GDM1 (cell line): ENCODE data around the gene C12orf42.

Experiments
- DNase-seq: peaks from one replicate; lab custom pipeline; 2025; lab: John Stamatoyannopoulos, UW

The C12orf42 gene

GRCh38 chr12:103423516-103423910 is 72.3 kb downstream of the C12orf42 start:
- DNase-seq: no peak

GRCh38 chr12:103422746-103423515 is 72.8 kb downstream of the C12orf42 start:
- no peak for DNase-seq

- no peak for DNase-seq
Observed at GRCh38 chr12:103422328-103422727, 73.4 kb downstream of the C12orf42 start.

- DNase-seq: no peak
Observed at GRCh38 chr12:103421402-103421801, 74.4 kb downstream of the C12orf42 start.

- DNase-seq: no peak
Observed at GRCh38 chr12:103415681-103416080, 80.1 kb downstream of the C12orf42 start.

GRCh38 chr12:103401421-103401820 is 94.3 kb downstream of the C12orf42 start:
- no peak for DNase-seq

GRCh38 chr12:103399986-103400385 is 95.8 kb downstream of the C12orf42 start:
- peak; percentile 34 for DNase-seq

GRCh38 chr12:103397536-103397935 is 98.2 kb downstream of the C12orf42 start:
- no peak for DNase-seq

GRCh38 chr12:103392722-103393121 is 103.0 kb downstream of the C12orf42 start:
- no peak for DNase-seq

GRCh38 chr12:103391103-103391502 is 104.7 kb downstream of the C12orf42 start:
- no peak for DNase-seq

GRCh38 chr12:103387385-103387784 is 108.4 kb downstream of the C12orf42 start:
- DNase-seq: no peak

GRCh38 chr12:103386451-103386850 is 109.3 kb downstream of the C12orf42 start:
- no peak for DNase-seq

GRCh38 chr12:103382736-103383346 is 112.9 kb downstream of the C12orf42 start:
- no peak for DNase-seq

- no peak for DNase-seq
Observed at GRCh38 chr12:103382119-103382518, 113.6 kb downstream of the C12orf42 start.

- DNase-seq: no peak
Observed at GRCh38 chr12:103379670-103380069, 116.1 kb downstream of the C12orf42 start.

GRCh38 chr12:103373088-103373523 is 122.7 kb downstream of the C12orf42 start:
- no peak for DNase-seq

GRCh38 chr12:103369929-103370328 is 125.8 kb downstream of the C12orf42 start:
- DNase-seq: no peak

GRCh38 chr12:103368167-103368566 is 127.6 kb downstream of the C12orf42 start:
- no peak for DNase-seq

GRCh38 chr12:103354403-103354802 is 141.4 kb downstream of the C12orf42 start:
- no peak for DNase-seq

- no peak for DNase-seq
Observed at GRCh38 chr12:103353913-103354312, 141.9 kb downstream of the C12orf42 start.

GRCh38 chr12:103350116-103350515 is 145.7 kb downstream of the C12orf42 start:
- no peak for DNase-seq

GRCh38 chr12:103348935-103349334 is 146.8 kb downstream of the C12orf42 start:
- no peak for DNase-seq

- no peak for DNase-seq
Observed at GRCh38 chr12:103336940-103337339, 158.8 kb downstream of the C12orf42 start.

- DNase-seq: no peak
Observed at GRCh38 chr12:103334466-103334865, 161.3 kb downstream of the C12orf42 start.
